ENCODE results near the gene EPB41L2. TPM values are rescaled to one million over a fixed set of nuclear protein-coding genes. Genes with fewer than 3 reads are reported as not detected.

EPB41L2 gene
- total RNA-seq, 4 donors from 2014 or later: 11.6 to 24.0 (median 14.6) TPM

- no peaks in the 10 kb centered on the region for H3K27me3 ChIP-seq
- in situ Hi-C loops (cut with MboI; ENCODE audit: low sequenced_read_pairs in 4 of 4) (loop anchor here in 1 of 4 donors (25.0 kb wide), 1 partner anchor 644 kb away; no protein-coding TSS in a partner anchor), intact Hi-C loops (cut with DNase I; ENCODE audit: low total_unique reads) (no loop called here)
- no peaks in the 10 kb centered on the region for H3K36me3 ChIP-seq
- H3K9me3 ChIP-seq: no peaks in the 10 kb centered on the region
- no peak overlapping the region for H3K27ac ChIP-seq
- DNase-seq (no peak), ATAC-seq (no peak)
- no peak for TF ChIP-seq POLR2A (IDR thresholded peaks at IDR 0.05)
- no peak for TF ChIP-seq CTCF (IDR thresholded peaks at IDR 0.05 in 4 of 5, conservative IDR thresholded peaks at IDR 0.05 in 1 of 5)
- H3K4me1 ChIP-seq: no peaks in the 10 kb centered on the region
- no peak overlapping the region for H3K4me3 ChIP-seq
Observed at GRCh38 chr6:130893766-130894165, 169.3 kb downstream of the EPB41L2 start.

- H3K9me3 ChIP-seq: no peaks in the 10 kb centered on the region
- in situ Hi-C loops (cut with MboI; ENCODE audit: low sequenced_read_pairs in 4 of 4) (loop anchor here in 1 of 4 donors (25.0 kb wide), 1 partner anchor 644 kb away; no protein-coding TSS in a partner anchor), intact Hi-C loops (cut with DNase I; ENCODE audit: low total_unique reads) (no loop called here)
- no peak overlapping the region for H3K27ac ChIP-seq
- H3K4me3 ChIP-seq: no peak overlapping the region
- TF ChIP-seq POLR2A (IDR thresholded peaks at IDR 0.05): no peak
- TF ChIP-seq CTCF (IDR thresholded peaks at IDR 0.05 in 4 of 5, conservative IDR thresholded peaks at IDR 0.05 in 1 of 5): no peak
- ATAC-seq (no peak), DNase-seq (peak in 1 of 2 donors; percentile 23)
- H3K36me3 ChIP-seq: no peaks in the 10 kb centered on the region
- H3K4me1 ChIP-seq: no peaks in the 10 kb centered on the region
- no peaks in the 10 kb centered on the region for H3K27me3 ChIP-seq
Observed at GRCh38 chr6:130893277-130893676, 169.8 kb downstream of the EPB41L2 start.

- in situ Hi-C loops (cut with MboI; ENCODE audit: low sequenced_read_pairs in 4 of 4): loop anchor here in 1 of 4 donors (25.0 kb wide), 1 partner anchor 647 kb away; no protein-coding TSS in a partner anchor
- TF ChIP-seq CTCF (IDR thresholded peaks at IDR 0.05 in 4 of 5, conservative IDR thresholded peaks at IDR 0.05 in 1 of 5) (no peak), POLR2A (IDR thresholded peaks at IDR 0.05) (no peak)
- Histone ChIP-seq H3K27ac (no peak overlapping the region), H3K36me3 (no peaks in the 10 kb centered on the region), H3K9me3 (no peaks in the 10 kb centered on the region), H3K4me1 (no peaks in the 10 kb centered on the region), H3K4me3 (no peak overlapping the region), H3K27me3 (no peaks in the 10 kb centered on the region)
- intact Hi-C loops (cut with DNase I; ENCODE audit: low total_unique reads): no loop called here
- ATAC-seq: no peak
- no peak for DNase-seq
Observed at GRCh38 chr6:130890521-130890971, 172.5 kb downstream of the EPB41L2 start.

- Histone ChIP-seq H3K27me3 (no peaks in the 10 kb centered on the region), H3K27ac (no peak overlapping the region), H3K36me3 (no peaks in the 10 kb centered on the region), H3K9me3 (no peaks in the 10 kb centered on the region), H3K4me1 (no peaks in the 10 kb centered on the region), H3K4me3 (no peak overlapping the region)
- TF ChIP-seq POLR2A (IDR thresholded peaks at IDR 0.05) (no peak), CTCF (IDR thresholded peaks at IDR 0.05 in 4 of 5, conservative IDR thresholded peaks at IDR 0.05 in 1 of 5) (no peak)
- ATAC-seq (no peak), DNase-seq (no peak)
- intact Hi-C loops (cut with DNase I; ENCODE audit: low total_unique reads) (loop anchor here (5.0 kb wide), 2 partner anchors 173 to 643 kb away; partner anchors contain the start of gene EPB41L2), in situ Hi-C loops (cut with MboI; ENCODE audit: low sequenced_read_pairs in 4 of 4) (loop anchor here (5.0 to 25.0 kb wide), 3 partner anchors 228 to 648 kb away; no protein-coding TSS in a partner anchor)
Observed at GRCh38 chr6:130889423-130889822, 173.6 kb downstream of the EPB41L2 start.
